ENCODE data around the gene LRRC57. TPM values are rescaled to one million over a fixed set of nuclear protein-coding genes. Genes with fewer than 3 reads are reported as not detected.

Gene LRRC57
- total RNA-seq, 1 donor from 2014 or later = 25.3 TPM

DNA sequence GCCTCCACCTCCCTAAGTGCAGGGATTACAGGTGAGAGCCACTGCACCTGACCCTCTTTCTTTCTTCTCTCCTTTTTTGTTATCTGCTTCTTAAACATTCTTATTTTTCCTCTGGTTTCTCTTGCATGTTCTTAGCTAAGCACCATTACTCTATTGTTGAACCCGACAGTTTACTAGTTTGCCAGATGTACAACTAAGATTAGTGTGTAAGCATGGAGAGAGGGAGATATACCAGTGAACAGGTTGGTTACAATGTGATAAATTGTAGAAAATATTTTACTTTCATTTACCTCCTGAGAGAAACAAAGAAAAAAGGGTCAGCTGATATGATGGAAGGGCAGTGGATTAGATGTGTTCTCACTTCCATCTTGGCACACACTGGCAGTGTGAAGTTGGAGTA lies 5.0 kb upstream of the LRRC57 start:
- TF ChIP-seq POLR2A (IDR thresholded peaks at IDR 0.05) (no peak), POLR2AphosphoS5 (IDR thresholded peaks at IDR 0.05; ENCODE audit: insufficient read depth in 1 of 2, low read depth in 1 of 2) (no peak)
- TF ChIP-seq, protein P1, sequence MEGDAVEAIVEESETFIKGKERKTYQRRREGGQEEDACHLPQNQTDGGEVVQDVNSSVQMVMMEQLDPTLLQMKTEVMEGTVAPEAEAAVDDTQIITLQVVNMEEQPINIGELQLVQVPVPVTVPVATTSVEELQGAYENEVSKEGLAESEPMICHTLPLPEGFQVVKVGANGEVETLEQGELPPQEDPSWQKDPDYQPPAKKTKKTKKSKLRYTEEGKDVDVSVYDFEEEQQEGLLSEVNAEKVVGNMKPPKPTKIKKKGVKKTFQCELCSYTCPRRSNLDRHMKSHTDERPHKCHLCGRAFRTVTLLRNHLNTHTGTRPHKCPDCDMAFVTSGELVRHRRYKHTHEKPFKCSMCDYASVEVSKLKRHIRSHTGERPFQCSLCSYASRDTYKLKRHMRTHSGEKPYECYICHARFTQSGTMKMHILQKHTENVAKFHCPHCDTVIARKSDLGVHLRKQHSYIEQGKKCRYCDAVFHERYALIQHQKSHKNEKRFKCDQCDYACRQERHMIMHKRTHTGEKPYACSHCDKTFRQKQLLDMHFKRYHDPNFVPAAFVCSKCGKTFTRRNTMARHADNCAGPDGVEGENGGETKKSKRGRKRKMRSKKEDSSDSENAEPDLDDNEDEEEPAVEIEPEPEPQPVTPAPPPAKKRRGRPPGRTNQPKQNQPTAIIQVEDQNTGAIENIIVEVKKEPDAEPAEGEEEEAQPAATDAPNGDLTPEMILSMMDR (IDR thresholded peaks at IDR 0.05) = no peak
- no peak for DNase-seq (ENCODE audit: extremely low spot score in 2 of 2)
- Histone ChIP-seq H3K27ac (no peak overlapping the region), H3K9me3 (no peaks in the 10 kb centered on the region), H3K27me3 (no peaks in the 10 kb centered on the region), H3K36me3 (peaks cover 0 to 4% of the 10 kb centered on the region in 2 donors), H3K4me1 (peaks cover 5% of the 10 kb centered on the region), H3K4me3 (no peak overlapping the region)
- intact Hi-C loops (cut with DNase I) = no loop called here

GRCh38 chr15:42549741-42550392 lies 1.3 kb upstream of the LRRC57 start:
- intact Hi-C loops (cut with DNase I) = no loop called here
- Histone ChIP-seq H3K4me3 (peak overlapping the region; percentile 65 to 83), H3K4me1 (peaks cover 33% of the 10 kb centered on the region), H3K27me3 (no peaks in the 10 kb centered on the region), H3K36me3 (peaks cover 0 to 8% of the 10 kb centered on the region in 2 donors), H3K9me3 (no peaks in the 10 kb centered on the region), H3K27ac (no peak overlapping the region)
- TF ChIP-seq POLR2AphosphoS5 (IDR thresholded peaks at IDR 0.05; ENCODE audit: insufficient read depth in 1 of 2, low read depth in 1 of 2) (no peak), POLR2A (IDR thresholded peaks at IDR 0.05) (no peak)
- TF ChIP-seq, protein P1 (IDR thresholded peaks at IDR 0.05) = no peak
- no peak for DNase-seq (ENCODE audit: extremely low spot score in 2 of 2)

DNA sequence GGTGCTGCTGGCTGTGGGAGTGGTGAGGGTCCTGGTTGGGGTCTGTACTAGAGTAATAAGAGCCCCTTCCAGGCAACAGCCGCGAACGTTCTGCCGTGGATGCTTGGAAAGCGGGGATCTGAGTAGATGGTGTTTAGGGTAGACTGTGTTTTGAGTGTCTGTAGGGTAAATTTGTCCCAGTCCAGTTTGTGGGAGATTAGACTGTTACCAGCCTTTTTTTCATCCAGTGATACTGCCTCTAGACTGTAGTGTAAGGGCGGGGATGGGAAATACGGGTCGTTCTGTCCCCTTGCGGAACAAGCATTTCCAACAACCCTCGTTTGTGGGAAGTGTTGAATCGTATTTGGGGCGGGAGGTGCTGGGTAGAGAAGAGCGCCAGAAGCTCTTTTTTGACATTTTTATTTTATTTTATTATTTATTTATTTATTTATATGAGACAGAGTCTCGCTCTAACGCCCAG lies 469 bp upstream of the LRRC57 start:
- intact Hi-C loops (cut with DNase I) = no loop called here
- H3K27me3 ChIP-seq = no peaks in the 10 kb centered on the region
- H3K27ac ChIP-seq = peak overlapping the region; percentile 95
- peak overlapping the region; percentile 65 to 83 for H3K4me3 ChIP-seq
- peaks cover 33% of the 10 kb centered on the region for H3K4me1 ChIP-seq
- H3K9me3 ChIP-seq = no peaks in the 10 kb centered on the region
- DNase-seq (ENCODE audit: extremely low spot score in 2 of 2) = no peak
- H3K36me3 ChIP-seq = peaks cover 0 to 16% of the 10 kb centered on the region in 2 donors
- TF ChIP-seq POLR2A (IDR thresholded peaks at IDR 0.05) (no peak), POLR2AphosphoS5 (IDR thresholded peaks at IDR 0.05; ENCODE audit: insufficient read depth in 1 of 2, low read depth in 1 of 2) (no peak)
- TF ChIP-seq, protein P1 (IDR thresholded peaks at IDR 0.05) = no peak

GRCh38 chr15:42547918-42548248 lies 710 bp downstream of the LRRC57 start:
- intact Hi-C loops (cut with DNase I) = no loop called here
- Histone ChIP-seq H3K27me3 (no peaks in the 10 kb centered on the region), H3K9me3 (no peaks in the 10 kb centered on the region), H3K36me3 (peaks cover 0 to 28% of the 10 kb centered on the region in 2 donors), H3K4me1 (peaks cover 33% of the 10 kb centered on the region), H3K27ac (peak overlapping the region; percentile 95), H3K4me3 (peak overlapping the region; percentile 65 to 83)
- TF ChIP-seq, protein P1 (IDR thresholded peaks at IDR 0.05) = no peak
- DNase-seq (ENCODE audit: extremely low spot score in 2 of 2) = no peak

DNA sequence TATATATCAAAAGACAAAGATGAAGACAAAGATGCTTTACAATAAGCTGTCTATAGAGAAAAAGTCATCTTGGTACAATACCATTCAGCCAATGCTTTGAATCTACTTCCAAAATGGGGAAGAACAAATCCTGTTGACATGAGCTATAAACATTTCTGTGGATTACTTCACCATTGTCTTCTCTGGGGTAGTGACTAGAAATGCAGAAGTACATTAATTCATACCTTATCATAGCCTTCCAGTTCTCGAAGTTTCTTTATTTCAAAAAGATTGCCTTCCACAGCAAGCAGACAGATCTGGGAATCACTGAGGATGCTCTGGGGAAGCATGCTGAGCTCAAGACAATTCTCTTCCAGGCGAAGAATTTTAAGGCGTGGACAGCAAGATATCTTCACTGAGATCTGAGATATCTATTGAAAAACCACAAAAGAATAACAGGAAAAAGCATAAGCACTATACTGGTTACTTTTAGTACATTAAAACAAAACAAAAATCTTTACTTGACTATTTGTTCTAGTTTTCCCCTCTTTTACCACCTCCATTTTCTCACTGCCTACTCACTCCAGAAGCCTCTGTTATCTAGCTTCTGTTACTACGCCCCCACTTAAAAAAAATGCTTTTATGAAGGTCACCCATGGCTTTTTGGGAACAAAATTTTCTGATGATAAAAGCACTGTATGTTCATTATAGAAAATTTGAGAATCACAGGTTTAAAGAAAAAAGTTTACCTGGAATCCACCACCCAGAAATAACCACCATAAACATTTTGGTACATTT lies 3.6 kb downstream of the LRRC57 start:
- intact Hi-C loops (cut with DNase I) = no loop called here
- TF ChIP-seq POLR2A (IDR thresholded peaks at IDR 0.05) = no peak
- TF ChIP-seq, protein P1 (IDR thresholded peaks at IDR 0.05) = no peak
- no peak for TF ChIP-seq POLR2AphosphoS5 (IDR thresholded peaks at IDR 0.05; ENCODE audit: insufficient read depth in 1 of 2, low read depth in 1 of 2)
- H3K36me3 ChIP-seq = peaks cover 0 to 31% of the 10 kb centered on the region in 2 donors
- no peaks in the 10 kb centered on the region for H3K27me3 ChIP-seq
- no peaks in the 10 kb centered on the region for H3K9me3 ChIP-seq
- no peak overlapping the region for H3K4me3 ChIP-seq
- no peak for DNase-seq (ENCODE audit: extremely low spot score in 2 of 2)
- H3K4me1 ChIP-seq = peaks cover 32% of the 10 kb centered on the region
- no peak overlapping the region for H3K27ac ChIP-seq

Measured in vagina (tissue), 2 donors.